GM18505 (cell line): ENCODE data around the gene CDH5.

Experiments used
- ATAC-seq: cut with Tn5 transposase; IDR thresholded peaks from one replicate; pipeline ENCODE4 v1.9.1; 2021; ENCODE audit not compliant: unreplicated experiment
- POLR2A ChIP-seq: IDR thresholded peaks from 4 replicates; pipeline ENCODE4 v1.6.1; 2011; ENCODE audit warnings: borderline replicate concordance; ENCODE audit not compliant: insufficient read depth, insufficient read length; ENCODE audit errors: extremely low read depth

Gene CDH5

DNA sequence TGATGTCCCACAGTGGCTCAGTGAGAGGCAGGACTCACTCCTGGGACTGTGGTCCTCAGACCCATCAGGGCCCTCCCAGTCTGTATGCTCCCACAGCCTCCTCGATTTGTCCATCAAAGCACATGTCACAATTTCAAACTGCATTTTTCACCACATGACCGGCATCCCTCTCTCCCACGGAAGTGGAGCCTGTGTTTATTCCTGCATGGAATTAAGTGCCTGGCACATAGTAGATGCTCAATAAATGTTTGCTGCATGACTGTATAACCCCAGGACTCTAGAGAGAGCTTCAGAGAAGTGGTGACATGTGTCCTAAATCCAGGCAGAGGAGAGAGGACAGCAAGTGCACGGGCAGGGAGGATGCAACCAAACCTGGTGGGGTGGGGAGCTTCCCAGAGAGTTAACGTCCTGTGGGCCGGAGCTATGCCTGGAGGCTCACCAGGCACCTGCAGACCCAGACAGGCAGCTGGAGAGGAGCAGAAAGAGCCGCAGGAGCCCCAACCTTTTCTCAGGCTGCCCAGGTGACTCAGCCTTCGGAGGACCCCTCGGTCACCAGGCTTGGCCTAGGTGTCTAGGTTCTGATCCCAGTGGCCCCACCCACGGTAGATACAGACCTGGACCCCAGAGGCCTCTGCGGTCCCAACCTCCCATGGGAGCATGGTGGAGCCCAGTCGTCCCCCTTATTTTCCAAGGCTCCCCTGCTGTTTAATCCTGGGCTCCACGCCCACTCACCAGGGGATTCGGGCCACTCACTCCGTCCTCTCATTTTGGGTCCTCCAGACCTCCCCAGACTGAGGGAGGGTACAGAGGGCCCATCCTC lies 5.8 kb downstream of the CDH5 start:
- TF ChIP-seq POLR2A, result no peak

DNA sequence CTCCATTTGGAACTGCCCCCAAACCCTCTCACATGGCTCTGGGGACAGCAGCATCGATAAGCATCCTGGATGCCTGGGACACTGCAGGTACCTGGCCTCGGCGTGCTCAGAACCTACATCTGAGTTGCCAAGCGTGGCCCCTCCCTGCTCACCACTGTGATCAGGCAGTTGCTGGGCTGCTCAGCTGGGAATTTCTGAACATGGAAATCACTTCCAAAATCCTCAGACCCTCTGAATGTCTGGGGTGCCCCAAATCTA lies 6.3 kb downstream of the CDH5 start:
- TF ChIP-seq POLR2A, result no peak
- ATAC-seq, result no peak

More for the DNA sequence above, 5.8 kb downstream of the CDH5 start:
- ATAC-seq, result no peak

DNA sequence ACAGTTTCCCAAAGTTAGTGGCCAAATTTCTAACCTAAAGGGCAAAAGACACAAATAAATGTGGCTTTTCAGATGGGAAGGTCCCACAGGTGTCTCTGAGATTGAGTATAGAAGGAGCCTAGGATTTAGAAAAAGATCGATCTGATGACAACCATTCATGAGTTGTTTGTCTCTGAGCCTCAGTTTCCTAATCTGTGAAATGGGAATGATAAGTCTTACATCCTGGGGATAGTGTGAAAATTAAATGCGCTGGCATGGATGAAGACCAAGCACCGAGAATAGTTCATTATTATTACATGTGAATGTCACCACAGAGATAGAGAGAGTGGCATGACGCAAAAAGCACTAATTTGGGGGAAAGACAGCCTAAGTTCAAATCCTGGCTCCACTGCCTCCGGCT lies 7.2 kb downstream of the CDH5 start:
- no peak for TF ChIP-seq POLR2A
- ATAC-seq, result no peak

DNA sequence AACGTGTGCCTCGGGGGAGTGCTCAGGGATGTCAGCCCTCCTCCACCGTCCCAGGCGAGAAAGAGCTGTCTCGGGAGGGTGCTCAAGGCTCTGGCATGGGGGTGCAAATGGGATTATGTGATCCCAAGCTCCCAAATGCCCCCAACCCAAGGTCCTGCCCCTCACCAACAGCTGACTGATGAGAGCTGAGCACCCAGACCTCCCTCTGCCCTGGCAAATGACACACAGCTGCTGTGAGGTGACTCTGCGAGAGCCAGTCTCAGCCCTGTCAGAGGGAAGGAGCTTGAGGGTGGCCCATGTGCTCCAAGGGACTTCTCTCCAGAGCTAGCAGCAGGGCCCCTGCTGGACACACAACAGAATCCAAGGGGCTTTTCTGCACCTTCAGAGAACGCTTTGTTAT lies 7.7 kb downstream of the CDH5 start:
- no peak for TF ChIP-seq POLR2A
- no peak for ATAC-seq

DNA sequence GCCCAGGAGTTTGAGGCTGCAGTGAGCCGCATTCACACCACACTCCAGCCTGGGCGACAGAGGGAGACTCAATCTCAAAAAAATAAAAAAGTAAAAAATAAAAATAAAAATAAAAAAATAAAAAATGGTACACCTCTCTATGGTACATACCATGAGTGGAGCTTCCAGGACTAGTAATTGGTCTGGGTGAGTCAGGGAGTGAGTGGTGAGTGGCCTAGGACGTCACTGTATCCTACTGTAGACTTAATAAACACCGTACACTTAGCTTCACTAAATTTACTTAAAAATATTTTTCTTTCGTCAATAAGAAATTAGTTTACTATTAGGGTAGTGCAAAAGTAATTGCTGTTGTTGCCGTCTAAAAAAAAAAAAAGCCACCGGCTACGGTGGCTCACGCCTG lies 9.0 kb downstream of the CDH5 start:
- no peak for TF ChIP-seq POLR2A
- no peak for ATAC-seq

DNA sequence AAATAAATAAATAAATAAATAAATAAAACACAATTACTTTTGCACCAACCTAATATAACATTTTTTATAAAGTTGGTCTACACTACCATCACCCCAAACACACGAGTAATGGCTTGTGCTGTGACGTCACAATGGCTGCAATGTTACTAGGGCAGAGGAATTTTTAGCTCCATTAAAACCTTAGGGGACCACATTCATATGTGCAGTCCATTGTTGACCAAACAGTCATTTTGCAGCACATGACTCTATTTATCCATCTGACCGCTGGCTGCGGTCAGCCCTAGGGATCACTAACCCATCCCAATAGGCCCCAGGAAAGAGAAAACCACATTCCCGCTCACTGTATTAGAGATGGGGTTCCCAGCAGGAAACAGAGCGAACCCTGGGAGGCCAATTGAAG lies 9.6 kb downstream of the CDH5 start:
- ATAC-seq, result no peak
- no peak for TF ChIP-seq POLR2A

DNA sequence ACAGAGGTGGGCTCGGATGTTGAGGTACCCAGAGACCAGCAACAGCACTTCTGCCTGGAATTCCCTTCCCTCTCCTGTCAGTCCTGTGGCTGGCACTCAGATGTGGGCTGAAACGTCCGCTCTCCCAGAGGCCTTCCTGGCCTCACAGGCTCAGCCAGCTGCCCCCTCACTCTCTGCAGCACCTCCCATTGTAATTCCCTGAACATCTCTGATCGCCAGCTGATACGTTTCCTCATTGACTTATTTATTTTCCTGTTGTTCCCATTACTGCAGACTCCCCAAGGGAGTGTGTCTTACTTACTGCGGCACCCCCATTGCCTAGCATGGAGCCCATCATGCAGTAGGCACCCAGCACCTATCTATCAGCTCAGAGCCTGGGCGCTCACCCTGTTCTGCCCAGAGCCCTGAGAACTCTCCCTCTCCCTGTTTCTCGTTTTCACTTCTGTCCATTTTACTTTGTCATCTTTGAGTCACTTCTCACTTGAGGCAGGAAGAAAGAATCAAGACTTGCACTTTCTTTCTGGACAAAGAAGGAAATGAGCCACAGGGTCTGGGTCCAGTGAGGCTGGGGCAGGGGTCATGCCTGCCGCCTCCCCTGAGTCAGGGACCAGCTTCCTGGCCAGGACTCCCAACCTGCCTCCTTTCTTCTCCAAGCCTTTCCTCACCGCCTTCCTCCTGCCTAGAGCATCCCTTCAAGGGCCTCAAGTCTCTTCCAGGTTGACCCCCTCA lies 10.2 kb downstream of the CDH5 start:
- no peak for ATAC-seq
- no peak for TF ChIP-seq POLR2A

DNA sequence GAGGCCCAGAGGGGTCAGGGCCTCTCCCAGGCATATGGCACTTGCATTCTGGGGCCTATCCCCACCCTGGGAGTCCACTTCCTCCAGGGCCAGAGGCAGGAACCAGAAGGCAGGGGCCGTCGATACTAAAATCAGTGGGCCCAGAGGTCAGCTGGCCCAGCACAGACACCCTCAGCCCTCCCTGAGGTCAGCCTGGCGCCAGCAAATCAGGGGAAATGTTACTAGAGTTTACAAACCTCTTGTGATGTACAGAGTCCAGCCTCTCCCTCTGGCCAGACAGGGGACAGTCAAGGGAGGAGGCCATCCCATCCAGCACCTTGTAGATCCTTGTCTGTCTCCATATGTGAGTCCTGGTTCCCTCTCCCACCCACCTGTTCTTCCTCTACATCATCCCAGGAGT lies 10.8 kb downstream of the CDH5 start:
- TF ChIP-seq POLR2A, result no peak
- no peak for ATAC-seq

DNA sequence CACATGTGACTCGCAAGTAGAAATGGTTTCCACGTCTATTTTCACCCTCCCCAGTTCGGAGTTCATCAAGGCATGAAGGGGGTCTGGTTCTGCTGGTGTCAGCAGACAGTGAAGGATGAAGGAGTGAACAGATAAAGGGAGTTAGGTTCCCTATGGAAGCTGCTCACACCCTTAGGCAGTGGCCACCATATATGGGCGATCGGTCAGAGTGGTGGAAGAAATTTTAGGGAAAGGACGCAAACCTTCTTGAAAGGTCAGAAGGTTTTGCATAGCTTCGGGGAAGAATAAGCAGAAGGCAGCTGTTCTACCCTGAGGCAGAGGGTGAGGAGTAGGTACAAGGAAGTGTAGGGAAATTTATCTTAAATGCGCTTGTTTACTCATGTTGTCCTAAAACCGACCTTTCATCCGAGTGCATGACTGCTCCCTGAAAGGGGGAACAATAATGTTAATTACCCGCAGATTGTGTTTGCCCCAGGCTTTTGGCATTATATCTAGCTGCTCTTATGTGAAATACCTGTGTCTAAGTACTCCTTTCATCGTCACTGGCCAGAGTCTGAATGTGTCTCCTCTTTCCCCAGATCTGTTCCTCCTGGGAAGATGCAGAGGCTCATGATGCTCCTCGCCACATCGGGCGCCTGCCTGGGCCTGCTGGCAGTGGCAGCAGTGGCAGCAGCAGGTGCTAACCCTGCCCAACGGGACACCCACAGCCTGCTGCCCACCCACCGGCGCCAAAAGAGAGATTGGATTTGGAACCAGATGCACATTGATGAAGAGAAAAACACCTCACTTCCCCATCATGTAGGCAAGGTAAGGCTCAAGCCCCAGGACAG lies 12.5 kb downstream of the CDH5 start:
- ATAC-seq, result no peak
- TF ChIP-seq POLR2A, result no peak

DNA sequence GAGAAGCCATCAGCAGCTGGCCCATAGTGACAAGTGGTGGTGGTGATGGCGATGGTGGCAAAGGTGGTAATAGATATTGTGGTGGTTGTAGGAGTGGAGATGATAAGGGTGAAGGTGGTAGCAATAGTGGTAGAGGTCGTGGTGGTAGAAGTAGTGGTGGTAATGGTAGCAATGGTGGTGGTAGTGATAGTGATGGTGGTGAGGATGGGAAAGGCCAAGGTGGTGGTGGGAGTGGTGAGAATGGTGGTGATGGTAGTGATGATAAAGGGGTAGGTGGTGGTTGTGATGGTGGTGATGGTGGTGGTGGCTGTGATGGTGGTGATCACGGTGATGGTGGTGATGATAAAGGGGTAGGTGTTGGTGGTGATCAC lies 13.1 kb downstream of the CDH5 start:
- no peak for ATAC-seq
- no peak for TF ChIP-seq POLR2A

DNA sequence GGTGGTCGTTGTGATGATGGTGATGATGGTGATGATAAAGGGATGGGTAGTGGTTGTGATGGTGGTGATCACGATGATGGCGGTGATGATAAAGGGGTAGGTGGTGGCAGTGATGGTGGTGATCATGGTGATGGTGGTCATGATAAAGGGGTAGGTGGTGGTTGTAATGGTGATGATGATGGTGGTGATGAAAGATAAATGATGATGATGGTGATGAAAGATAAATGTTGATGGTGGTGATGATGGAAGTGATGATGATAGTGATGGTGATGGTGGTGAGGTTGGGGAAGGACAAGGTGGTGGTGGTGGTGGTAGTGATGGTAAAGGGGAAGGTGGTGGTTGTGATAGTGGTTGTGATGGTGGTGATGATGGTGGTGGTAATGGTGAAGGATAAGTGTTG lies 13.9 kb downstream of the CDH5 start:
- no peak for TF ChIP-seq POLR2A
- ATAC-seq, result no peak

DNA sequence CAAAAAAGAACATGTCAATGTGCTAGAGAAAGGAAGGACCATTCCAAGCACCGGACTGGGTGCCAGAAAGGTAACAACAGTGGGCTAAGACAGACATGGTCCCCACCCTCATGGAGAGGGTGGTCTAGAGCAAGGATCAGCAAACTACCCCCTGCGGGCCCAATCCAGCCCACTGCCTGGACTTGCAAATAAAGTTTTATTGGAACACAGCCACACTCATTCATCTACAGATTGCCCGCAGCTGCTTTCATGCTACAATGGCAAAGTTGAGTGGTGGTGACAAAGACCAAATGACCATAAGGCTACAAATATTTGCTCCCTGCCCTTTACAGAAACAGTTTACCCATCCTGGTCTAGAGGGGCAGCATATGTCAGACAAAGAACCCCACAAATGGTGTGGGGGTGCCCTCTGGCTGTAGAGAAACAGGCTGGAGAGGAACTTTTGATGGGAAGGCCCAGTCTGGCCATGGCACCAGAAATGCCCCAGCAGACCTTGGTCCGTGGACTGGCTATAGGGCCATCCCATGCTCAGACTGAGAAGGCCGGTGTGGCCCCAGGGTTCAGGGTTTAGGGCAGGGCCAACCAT lies 15.2 kb downstream of the CDH5 start:
- no peak for ATAC-seq
- no peak for TF ChIP-seq POLR2A

DNA sequence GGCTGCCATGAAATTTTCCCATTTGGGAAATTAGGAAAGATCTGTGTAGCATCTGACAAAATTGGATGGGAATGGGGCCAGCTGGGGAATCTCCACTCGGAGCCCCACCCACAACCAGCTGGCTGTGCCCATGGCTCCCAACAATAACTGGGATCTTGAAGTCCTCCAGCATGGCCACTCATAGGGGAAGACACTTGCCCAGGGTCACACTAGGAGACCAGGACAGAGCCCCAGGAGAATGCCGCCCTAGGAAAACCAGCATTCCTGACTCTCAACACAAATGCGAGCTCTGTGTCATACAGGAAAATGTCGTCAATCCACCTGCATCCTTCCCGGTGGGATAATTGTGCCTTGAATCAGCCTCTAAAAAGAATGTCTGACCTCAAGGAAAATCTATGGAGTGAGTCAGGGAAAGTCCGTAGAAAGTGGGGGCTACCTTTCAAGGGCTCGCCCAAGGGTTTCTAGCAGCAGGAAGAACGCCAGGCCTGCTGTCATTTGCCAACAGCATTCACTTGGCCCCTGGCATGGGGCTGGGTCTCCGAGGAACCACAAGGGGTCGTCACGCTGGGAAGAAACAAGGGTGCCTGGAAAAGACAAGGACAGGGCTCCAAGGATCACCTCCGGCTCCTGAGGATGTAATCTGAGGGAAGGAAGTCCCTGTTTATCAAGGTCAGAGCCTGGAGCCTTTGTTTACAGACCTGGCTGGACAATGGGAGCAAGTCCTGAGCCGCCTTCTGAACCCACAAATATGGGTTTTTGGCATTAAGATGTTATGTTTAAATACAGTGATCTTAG lies 15.9 kb downstream of the CDH5 start:
- no peak for ATAC-seq
- TF ChIP-seq POLR2A, result no peak
